Body of pancreas (tissue), 4 donors: ENCODE results near the gene CCL7. TPM values are rescaled to one million over a fixed set of nuclear protein-coding genes. Genes with fewer than 3 reads are reported as not detected.

ENCODE experiments used
- ATAC-seq: fragments of 150-250 bp; one replicate; pipeline ENCODE4 v1.9.1; 2016
- DNase-seq, 4 donors: peaks; one replicate each; pipeline ENCODE4 v3.0.0-alpha.2; 2019
- H3K27ac ChIP-seq, 4 donors: fragments of 200-600 bp; sonication (generic); 1 replicate in 3 of 4; 2 replicates in 1 of 4; pipeline versions ENCODE4 v1.5.1 to v1.6.1; 2016 to 2019; ENCODE audit warnings: mild to moderate bottlenecking in 1 of 4, mixed read lengths in 1 of 4, moderate library complexity in 1 of 4
- H3K27me3 ChIP-seq, 2 donors: fragments of 200-600 bp; sonication (generic); one replicate each; pipeline ENCODE4 v1.6.0; 2016; ENCODE audit warnings: mild to moderate bottlenecking in 1 of 2
- H3K36me3 ChIP-seq, 2 donors: fragments of 200-600 bp; sonication (generic); replicated peaks in 1 of 2; 2 replicates each; pipeline ENCODE4 v1.5.1; 2016; ENCODE audit warnings: low read depth in 2 of 2; ENCODE audit not compliant: insufficient read depth in 1 of 2
- H3K4me1 ChIP-seq: fragments of 200-600 bp; sonication (generic); one replicate; pipeline ENCODE4 v1.6.0; 2016
- H3K4me3 ChIP-seq, 2 donors: fragments of 200-600 bp; sonication (generic); 1 replicate in 1 of 2; 2 replicates in 1 of 2; pipeline ENCODE4 v1.5.1; 2016 to 2019
- H3K9me3 ChIP-seq, 3 donors: fragments of 200-600 bp; sonication (generic); 1 replicate in 2 of 3; 2 replicates in 1 of 3; pipeline ENCODE4 v1.5.1; 2016
- POLR2A ChIP-seq, 3 donors: fragments of 450-650 bp; IDR thresholded peaks; one replicate each; pipeline ENCODE4 v1.6.1; 2016; ENCODE audit warnings: antibody characterized with exemption in 3 of 3, mild to moderate bottlenecking in 2 of 3
- WGBS, 2 donors: methylation state at CpG; one replicate each; pipeline ENCODE4 v1.1.5; 2017; 5-methylcytosine and 5-hydroxymethylcytosine counted together
- intact Hi-C: fragments of 100-400 bp; cut with DNase I; formaldehyde crosslinking; loops from one replicate; pipeline ENCODE4 v1.15.1; 2023
- total RNA-seq, 2 donors: library from RNA; depleted of rRNA; stranded (reverse); fragments of >200 nt; gene quantifications; one replicate each; pipeline ENCODE4 v1.1.0, GENCODE V29; 2016
- TF ChIP-seq, protein P1 (sequence below), 7 experiments: fragments of 450-650 bp in 4 of 7; fragments of 200-600 bp in 3 of 7; sonication (generic) in 3 of 7; IDR thresholded peaks; one replicate each; pipeline ENCODE4 v1.5.1; 2016 to 2019; ENCODE audit warnings: antibody characterized with exemption in 7 of 7

Gene CCL7
- total RNA-seq = not detected

DNA sequence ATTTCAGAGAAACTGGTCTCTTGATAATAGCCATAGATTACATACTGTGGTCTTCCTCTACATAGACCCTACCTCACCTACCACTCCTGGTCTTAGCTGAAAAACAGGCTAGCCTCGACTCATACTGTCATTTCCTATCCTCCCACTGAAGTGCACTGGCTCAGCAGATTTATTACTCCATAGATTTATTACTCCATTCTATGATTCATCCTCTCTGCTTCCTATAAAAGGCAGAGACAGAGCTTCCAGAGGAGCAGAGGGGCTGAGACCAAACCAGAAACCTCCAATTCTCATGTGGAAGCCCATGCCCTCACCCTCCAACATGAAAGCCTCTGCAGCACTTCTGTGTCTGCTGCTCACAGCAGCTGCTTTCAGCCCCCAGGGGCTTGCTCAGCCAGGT, at the start of gene CCL7:
CCL7 (plus strand) TSS at position 253 of the 400 bp plus-strand sequence; CDS start at position 323, 70 bp downstream.
- DNase-seq (no peak), ATAC-seq (no peak)
- H3K4me1 ChIP-seq = no peaks in the 10 kb centered on the region
- intact Hi-C loops = no loop called here
- no peak within 1 kb of the TSS for H3K4me3 ChIP-seq
- H3K36me3 ChIP-seq = no peaks in the 10 kb centered on the region
- no peak within 1 kb of the TSS for H3K27ac ChIP-seq
- no peaks in the 10 kb centered on the region for H3K9me3 ChIP-seq
- TF ChIP-seq, protein P1, sequence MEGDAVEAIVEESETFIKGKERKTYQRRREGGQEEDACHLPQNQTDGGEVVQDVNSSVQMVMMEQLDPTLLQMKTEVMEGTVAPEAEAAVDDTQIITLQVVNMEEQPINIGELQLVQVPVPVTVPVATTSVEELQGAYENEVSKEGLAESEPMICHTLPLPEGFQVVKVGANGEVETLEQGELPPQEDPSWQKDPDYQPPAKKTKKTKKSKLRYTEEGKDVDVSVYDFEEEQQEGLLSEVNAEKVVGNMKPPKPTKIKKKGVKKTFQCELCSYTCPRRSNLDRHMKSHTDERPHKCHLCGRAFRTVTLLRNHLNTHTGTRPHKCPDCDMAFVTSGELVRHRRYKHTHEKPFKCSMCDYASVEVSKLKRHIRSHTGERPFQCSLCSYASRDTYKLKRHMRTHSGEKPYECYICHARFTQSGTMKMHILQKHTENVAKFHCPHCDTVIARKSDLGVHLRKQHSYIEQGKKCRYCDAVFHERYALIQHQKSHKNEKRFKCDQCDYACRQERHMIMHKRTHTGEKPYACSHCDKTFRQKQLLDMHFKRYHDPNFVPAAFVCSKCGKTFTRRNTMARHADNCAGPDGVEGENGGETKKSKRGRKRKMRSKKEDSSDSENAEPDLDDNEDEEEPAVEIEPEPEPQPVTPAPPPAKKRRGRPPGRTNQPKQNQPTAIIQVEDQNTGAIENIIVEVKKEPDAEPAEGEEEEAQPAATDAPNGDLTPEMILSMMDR (IDR thresholded peaks at IDR 0.05) = no peak
- TF ChIP-seq POLR2A (IDR thresholded peaks at IDR 0.05) = no peak
- 32 to 35% methylated on average over 1 of the region's 1 CpG for WGBS, 2 donors
- H3K27me3 ChIP-seq = no peaks in the 10 kb centered on the region

DNA sequence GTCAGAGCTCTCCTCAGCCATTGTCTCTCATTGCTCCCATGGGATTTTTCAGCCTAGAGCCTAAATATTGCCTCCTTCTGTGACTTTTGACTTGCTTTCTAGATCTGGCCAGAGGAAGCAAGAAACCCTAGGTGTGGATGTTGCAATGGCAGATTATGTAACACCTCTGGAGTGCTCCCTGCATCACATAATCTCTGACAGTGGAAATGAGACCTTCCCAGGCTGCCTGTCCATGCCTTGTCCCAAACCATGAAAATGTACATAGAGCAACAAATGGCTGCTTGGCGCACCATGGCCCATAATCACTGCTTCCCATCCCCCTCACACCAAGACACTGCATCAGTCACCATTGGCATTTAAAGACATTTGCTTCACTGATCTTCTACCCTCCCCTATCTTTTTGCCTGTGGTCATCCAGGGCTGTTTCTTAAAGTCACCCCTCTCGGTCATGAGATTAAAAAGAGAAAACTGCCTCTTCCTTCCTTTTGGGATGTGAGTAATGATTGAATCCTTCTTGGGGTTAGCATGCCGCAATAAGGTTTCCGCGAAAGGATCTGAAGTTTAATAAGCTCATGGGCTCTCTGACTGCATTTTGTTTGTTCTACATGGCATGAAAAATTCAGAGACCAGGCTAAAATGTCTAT, 49.1 kb upstream of the CCL7 start:
- H3K4me1 ChIP-seq = no peaks in the 10 kb centered on the region
- no peak for TF ChIP-seq POLR2A (IDR thresholded peaks at IDR 0.05)
- TF ChIP-seq, protein P1 (IDR thresholded peaks at IDR 0.05) = no peak
- no peak overlapping the region for H3K4me3 ChIP-seq
- no peaks in the 10 kb centered on the region for H3K27me3 ChIP-seq
- H3K9me3 ChIP-seq = no peaks in the 10 kb centered on the region
- no peaks in the 10 kb centered on the region for H3K36me3 ChIP-seq
- no peak for DNase-seq
- ATAC-seq = no peak
- intact Hi-C loops = no loop called here
- no peak overlapping the region for H3K27ac ChIP-seq
- WGBS, 2 donors = 68 to 80% methylated on average over 5 of the region's 5 CpGs

DNA sequence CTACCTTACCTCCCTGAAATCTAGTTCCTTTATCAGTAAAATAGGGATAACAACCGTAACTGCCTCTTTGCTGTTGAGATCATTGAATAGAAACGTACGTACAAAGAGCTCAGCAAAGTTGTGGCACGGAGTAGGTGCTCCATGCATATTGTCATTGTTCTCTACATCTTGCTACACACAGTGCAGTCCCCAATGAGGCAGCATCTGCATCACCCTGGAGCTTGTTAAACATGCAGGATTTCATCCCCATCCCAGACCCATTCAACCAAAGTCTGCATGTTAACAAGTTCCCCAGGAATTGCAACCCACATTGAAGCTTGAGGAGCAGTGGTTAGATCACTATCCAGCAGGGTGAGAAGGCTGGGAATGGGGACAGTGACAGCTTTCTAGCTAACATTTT, 48.6 kb upstream of the CCL7 start:
- Histone ChIP-seq H3K9me3 (no peaks in the 10 kb centered on the region), H3K4me3 (no peak overlapping the region), H3K27ac (no peak overlapping the region), H3K4me1 (no peaks in the 10 kb centered on the region), H3K36me3 (no peaks in the 10 kb centered on the region), H3K27me3 (no peaks in the 10 kb centered on the region)
- no peak for TF ChIP-seq POLR2A (IDR thresholded peaks at IDR 0.05)
- TF ChIP-seq, protein P1 (IDR thresholded peaks at IDR 0.05) = no peak
- ATAC-seq (no peak), DNase-seq (no peak)
- intact Hi-C loops = no loop called here
- WGBS, 2 donors = 52 to 54% methylated on average over 4 of the region's 4 CpGs

DNA sequence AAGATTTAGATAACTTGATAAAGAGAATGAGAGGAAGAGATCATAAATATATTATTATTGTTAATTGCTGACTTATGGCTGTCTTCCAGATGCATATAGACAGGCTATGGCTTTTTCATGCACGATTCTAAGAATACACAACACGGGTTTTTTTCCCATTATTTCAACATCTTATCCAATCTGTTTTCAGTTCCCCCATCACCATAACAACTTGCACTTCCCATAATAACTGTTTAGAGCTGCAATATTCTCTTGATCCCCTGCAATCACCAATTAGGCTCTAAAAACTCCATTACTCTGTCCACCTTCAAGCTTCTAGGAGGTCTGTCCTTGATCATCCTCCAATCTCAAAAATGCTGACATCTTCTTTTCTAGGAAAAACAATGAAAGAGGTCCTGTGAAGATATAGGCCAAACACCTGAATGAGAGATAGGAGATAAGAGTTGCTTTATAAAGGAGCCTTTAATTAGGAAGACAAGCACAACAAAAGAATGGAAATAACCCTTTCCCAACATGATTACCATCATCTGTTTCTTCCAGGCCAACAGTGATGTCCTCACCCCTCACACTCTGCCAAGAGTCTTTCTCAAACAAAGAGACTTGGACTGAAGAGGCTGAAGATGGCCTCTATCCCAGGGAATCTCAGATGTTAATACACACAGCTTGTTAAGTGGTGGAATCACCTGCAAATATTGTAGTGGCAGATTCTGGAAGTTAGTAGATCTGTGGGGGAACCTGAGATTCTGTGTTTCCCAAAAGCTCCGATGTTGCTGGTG, 47.1 kb upstream of the CCL7 start:
- H3K9me3 ChIP-seq = no peaks in the 10 kb centered on the region
- no peak for TF ChIP-seq POLR2A (IDR thresholded peaks at IDR 0.05)
- TF ChIP-seq, protein P1 (IDR thresholded peaks at IDR 0.05) = no peak
- H3K36me3 ChIP-seq = no peaks in the 10 kb centered on the region
- intact Hi-C loops = no loop called here
- no peak for ATAC-seq
- DNase-seq = no peak
- no peaks in the 10 kb centered on the region for H3K4me1 ChIP-seq
- no peak overlapping the region for H3K27ac ChIP-seq
- WGBS, 2 donors = 61 to 79% methylated on average over 3 of the region's 3 CpGs
- no peaks in the 10 kb centered on the region for H3K27me3 ChIP-seq
- H3K4me3 ChIP-seq = no peak overlapping the region
